Articular chondrocyte of knee joint (primary cell): ENCODE measurements around the gene TNFSF11. TPM values are rescaled to one million over a fixed set of nuclear protein-coding genes. Genes with fewer than 3 reads are reported as not detected.

Experiments used
- total RNA-seq: library from RNA; depleted of rRNA; stranded (reverse); fragments of >200 nt; gene quantifications from 2 replicates; pipeline ENCODE4 v1.2.3, GENCODE V29; 2012

The TNFSF11 gene
- total RNA-seq: 0.13 and 0.43 TPM in 2 replicates

GRCh38 chr13:42574011-42574410, at the start of gene TNFSF11:
Gene TNFSF11, plus strand, starts transcription at chr13:42574152. Its CDS starts 152 bp downstream, at chr13:42574304.

Other genes starting within 250 kb of the TNFSF11 start
- not detected in 2 replicates for gene FAM216B, start 207.4 kb downstream of the TNFSF11 start, total RNA-seq